OCI-LY7 (cell line): ENCODE results near the gene SPOCK1. TPM values are rescaled to one million over a fixed set of nuclear protein-coding genes. Genes with fewer than 3 reads are reported as not detected.

Experiments
- BruUV-seq: library from RNA; stranded (reverse); fragments of 400-500 nt; replicated peaks from 2 replicates; lab custom pipeline; 2021; lab: Mats Ljungman, UMichigan
- CTCF ChIA-PET: fragments of 300-600 bp; sonication (Branson Sonifier 250); formaldehyde crosslinking; loops from one replicate; lab custom pipeline; 2022; ENCODE audit warnings: antibody characterized with exemption; ENCODE audit not compliant: unreplicated experiment; lab: Charles Lee
- POLR2A ChIA-PET: fragments of 300-600 bp; sonication (Branson Sonifier 250); formaldehyde crosslinking; loops from one replicate; lab custom pipeline; 2022; ENCODE audit warnings: antibody characterized with exemption; lab: Charles Lee
- DNase-seq: peaks from one replicate; pipeline ENCODE4 v3.0.0-alpha.2; 2015; ENCODE audit warnings: low spot score
- H2AFZ ChIP-seq: fragments of 200-600 bp; sonication (generic), shearing (Covaris generic); 2 replicates; pipeline ENCODE4 v1.6.1; 2014; ENCODE audit warnings: mild to moderate bottlenecking, antibody characterized with exemption, low read length, moderate library complexity
- H3K27ac ChIP-seq: fragments of 200-600 bp; sonication (generic); 2 replicates; pipeline ENCODE4 v1.5.1; 2014; ENCODE audit warnings: mixed run types, low read depth, mild to moderate bottlenecking, moderate library complexity, low read length, inconsistent platforms; ENCODE audit not compliant: poor library complexity, severe bottlenecking
- H3K36me3 ChIP-seq: fragments of 200-600 bp; sonication (generic); 2 replicates; pipeline ENCODE4 v1.6.1; 2014; ENCODE audit warnings: mild to moderate bottlenecking, antibody characterized with exemption, low read length, moderate library complexity, mixed read lengths; ENCODE audit not compliant: insufficient read depth
- H3K4me1 ChIP-seq: fragments of 200-600 bp; sonication (generic); 2 replicates; pipeline ENCODE4 v1.5.1; 2014; ENCODE audit warnings: mild to moderate bottlenecking, low read length; ENCODE audit not compliant: insufficient read depth, poor library complexity, severe bottlenecking
- H3K4me2 ChIP-seq: fragments of 200-600 bp; sonication (generic); 2 replicates; pipeline ENCODE4 v1.6.1; 2014; ENCODE audit warnings: mild to moderate bottlenecking, low read length
- H3K4me3 ChIP-seq: fragments of 200-600 bp; sonication (generic); 2 replicates; pipeline ENCODE4 v1.5.1; 2014; ENCODE audit warnings: mild to moderate bottlenecking, low read depth, low read length; ENCODE audit not compliant: poor library complexity, severe bottlenecking
- H3K79me2 ChIP-seq: fragments of 200-600 bp; sonication (generic); 2 replicates; pipeline ENCODE4 v1.6.1; 2016; ENCODE audit warnings: low read depth, mild to moderate bottlenecking, low read length, moderate library complexity, mixed read lengths; ENCODE audit not compliant: insufficient read depth
- H3K9me2 ChIP-seq: fragments of 200-600 bp; sonication (generic); 2 replicates; pipeline ENCODE4 v1.6.1; 2016; ENCODE audit warnings: mild to moderate bottlenecking, low read length, mixed read lengths; ENCODE audit not compliant: insufficient read depth
- H3K9me3 ChIP-seq: fragments of 200-600 bp; sonication (generic); 2 replicates; pipeline ENCODE4 v1.6.1; 2014; ENCODE audit warnings: mild to moderate bottlenecking, mixed run types, low read length, mixed read lengths
- H4K20me1 ChIP-seq: fragments of 200-600 bp; sonication (generic); 2 replicates; pipeline ENCODE4 v1.6.1; 2014; ENCODE audit warnings: mild to moderate bottlenecking, antibody characterized with exemption, low read length, moderate library complexity, mixed read lengths; ENCODE audit not compliant: insufficient read depth
- EZH2phosphoT487 ChIP-seq: fragments of 200-600 bp; sonication (generic); IDR thresholded peaks from 2 replicates; pipeline ENCODE4 v1.6.1; 2018; ENCODE audit warnings: low read depth, borderline replicate concordance, mild to moderate bottlenecking, mixed run types, antibody characterized with exemption, low read length, moderate library complexity, mixed read lengths
- intact Hi-C: fragments of 100-400 bp; cut with micrococcal nuclease; formaldehyde crosslinking; loops from one replicate; pipeline ENCODE4 v1.10.0; 2022; ENCODE audit not compliant: unreplicated experiment
- total RNA-seq, 2 experiments: library from RNA; depleted of rRNA in 1 of 2; stranded (reverse); fragments of >200 nt in 1 of 2; shearing (Covaris generic) in 1 of 2; gene quantifications; 2 replicates each; pipeline ENCODE4 v1.2.3, GENCODE V29; 2014 to 2022
- TF ChIP-seq, protein P1 (sequence below): fragments of 200-600 bp; sonication (generic); conservative IDR thresholded peaks from 2 replicates; pipeline ENCODE4 v1.5.1; 2014; ENCODE audit warnings: mild to moderate bottlenecking, antibody characterized with exemption, low read length, moderate library complexity, mixed read lengths

Gene SPOCK1
- total RNA-seq, 2 experiments from 2014 or later: 0.29 to 1.5 TPM

DNA sequence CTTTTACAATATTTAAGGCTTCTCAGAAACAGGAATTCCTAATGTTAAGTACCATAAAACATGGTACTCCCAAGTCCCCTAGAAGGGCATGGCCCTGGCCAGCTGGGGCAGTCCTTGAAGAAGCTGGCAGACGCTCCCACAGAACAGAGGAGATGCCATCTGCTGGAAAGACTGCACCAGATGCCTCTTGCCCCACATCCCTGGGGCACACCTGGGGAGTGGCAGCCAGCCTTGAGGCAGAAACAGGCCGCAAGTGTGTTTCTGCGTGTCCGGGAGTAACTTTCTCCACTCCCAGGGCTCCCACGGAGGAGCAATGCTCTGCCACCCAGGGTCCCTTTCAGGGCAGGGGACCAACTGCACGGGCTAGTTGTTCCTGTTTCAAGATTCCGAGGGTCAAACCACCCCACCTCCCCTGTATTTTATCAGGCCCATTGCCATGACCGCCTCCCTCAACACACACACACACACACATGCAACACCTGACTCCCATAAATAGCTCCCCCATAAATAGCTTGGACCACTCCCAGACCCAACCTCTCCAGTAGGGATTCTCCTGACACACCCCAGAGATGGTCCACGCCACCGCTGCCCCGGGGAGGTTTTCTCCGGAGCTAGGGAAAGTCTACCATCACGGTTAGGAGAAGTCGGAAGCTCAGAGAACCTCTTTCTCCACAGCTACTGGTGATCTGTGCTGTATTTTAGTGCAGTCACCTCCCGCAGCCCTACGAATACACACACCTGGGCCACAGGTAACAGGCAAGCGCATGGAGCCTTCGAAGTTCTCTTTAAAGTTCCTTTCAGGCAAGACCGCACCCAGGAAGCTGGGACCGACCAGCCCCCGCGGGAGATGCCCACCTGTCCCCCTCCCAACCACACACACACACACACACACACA is 1.5 kb downstream of the SPOCK1 start:
- H3K9me2 ChIP-seq: no peaks in the 10 kb centered on the region
- H3K79me2 ChIP-seq: no peaks in the 10 kb centered on the region
- no peaks in the 10 kb centered on the region for H3K36me3 ChIP-seq
- intact Hi-C loops: no loop called here
- no peak overlapping the region for H3K27ac ChIP-seq
- DNase-seq: no peak
- H4K20me1 ChIP-seq: no peaks in the 10 kb centered on the region
- no TSS peak for BruUV-seq
- ChIA-PET CTCF (no interaction called here), POLR2A (interaction anchor here (0.7 kb wide), 1 partner anchor 20 kb away, joined by 3 read pairs; no protein-coding TSS in a partner anchor)
- H3K9me3 ChIP-seq: no peaks in the 10 kb centered on the region
- H3K4me2 ChIP-seq: no peak overlapping the region
- no peak overlapping the region for H2AFZ ChIP-seq
- no peaks in the 10 kb centered on the region for H3K4me1 ChIP-seq
- H3K4me3 ChIP-seq: no peak overlapping the region
- TF ChIP-seq, protein P1, sequence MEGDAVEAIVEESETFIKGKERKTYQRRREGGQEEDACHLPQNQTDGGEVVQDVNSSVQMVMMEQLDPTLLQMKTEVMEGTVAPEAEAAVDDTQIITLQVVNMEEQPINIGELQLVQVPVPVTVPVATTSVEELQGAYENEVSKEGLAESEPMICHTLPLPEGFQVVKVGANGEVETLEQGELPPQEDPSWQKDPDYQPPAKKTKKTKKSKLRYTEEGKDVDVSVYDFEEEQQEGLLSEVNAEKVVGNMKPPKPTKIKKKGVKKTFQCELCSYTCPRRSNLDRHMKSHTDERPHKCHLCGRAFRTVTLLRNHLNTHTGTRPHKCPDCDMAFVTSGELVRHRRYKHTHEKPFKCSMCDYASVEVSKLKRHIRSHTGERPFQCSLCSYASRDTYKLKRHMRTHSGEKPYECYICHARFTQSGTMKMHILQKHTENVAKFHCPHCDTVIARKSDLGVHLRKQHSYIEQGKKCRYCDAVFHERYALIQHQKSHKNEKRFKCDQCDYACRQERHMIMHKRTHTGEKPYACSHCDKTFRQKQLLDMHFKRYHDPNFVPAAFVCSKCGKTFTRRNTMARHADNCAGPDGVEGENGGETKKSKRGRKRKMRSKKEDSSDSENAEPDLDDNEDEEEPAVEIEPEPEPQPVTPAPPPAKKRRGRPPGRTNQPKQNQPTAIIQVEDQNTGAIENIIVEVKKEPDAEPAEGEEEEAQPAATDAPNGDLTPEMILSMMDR: no peak
- TF ChIP-seq EZH2phosphoT487: no peak

DNA sequence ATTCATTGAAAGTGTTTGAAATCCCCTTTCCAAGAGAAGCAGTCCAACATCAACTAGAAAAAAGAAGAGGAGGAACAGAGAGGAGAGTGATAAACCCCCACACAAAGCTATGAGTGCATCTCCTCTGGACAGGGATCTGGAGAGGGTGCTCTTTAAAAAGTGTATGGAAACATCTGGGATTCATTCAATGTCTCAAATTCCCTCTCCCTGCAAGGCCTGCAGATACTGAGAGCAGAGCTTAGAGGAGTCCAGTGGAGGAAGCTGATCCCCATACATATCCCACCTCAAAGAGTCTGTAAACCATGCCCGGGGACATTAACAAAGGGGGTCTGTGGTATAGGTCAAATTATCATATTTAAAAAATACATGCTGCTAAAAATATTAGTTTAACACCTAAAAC is 2.2 kb downstream of the SPOCK1 start:
- no peaks in the 10 kb centered on the region for H4K20me1 ChIP-seq
- POLR2A ChIA-PET: no interaction called here
- H3K4me1 ChIP-seq: no peaks in the 10 kb centered on the region
- no peaks in the 10 kb centered on the region for H3K9me2 ChIP-seq
- H3K36me3 ChIP-seq: no peaks in the 10 kb centered on the region
- H3K79me2 ChIP-seq: no peaks in the 10 kb centered on the region
- DNase-seq: no peak
- no peak overlapping the region for H3K4me2 ChIP-seq
- BruUV-seq: no TSS peak
- H3K9me3 ChIP-seq: no peaks in the 10 kb centered on the region
- H3K27ac ChIP-seq: no peak overlapping the region
- intact Hi-C loops: no loop called here
- H3K4me3 ChIP-seq: no peak overlapping the region
- H2AFZ ChIP-seq: no peak overlapping the region
- CTCF ChIA-PET: no interaction called here
- TF ChIP-seq, protein P1: no peak
- no peak for TF ChIP-seq EZH2phosphoT487

DNA sequence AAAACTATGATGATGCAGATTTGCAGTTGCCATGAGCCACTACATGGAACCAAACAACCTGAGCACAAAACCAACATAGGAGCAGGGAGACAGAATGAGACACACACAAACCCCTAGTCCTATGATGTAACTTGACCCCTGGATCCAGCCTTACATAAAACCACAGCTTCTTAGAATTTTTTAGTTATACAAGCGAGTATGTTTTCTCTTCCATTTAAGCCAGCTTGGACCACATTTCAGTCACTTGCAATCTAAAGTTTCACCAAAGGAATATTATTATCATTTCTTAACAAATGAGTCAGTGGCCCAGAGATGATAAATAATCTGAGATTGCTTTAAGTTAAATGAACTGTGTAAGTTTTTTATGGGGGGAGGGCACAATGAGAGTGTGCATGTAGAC is 6.8 kb downstream of the SPOCK1 start:
- no peak overlapping the region for H3K27ac ChIP-seq
- no TSS peak for BruUV-seq
- no peak overlapping the region for H2AFZ ChIP-seq
- no peaks in the 10 kb centered on the region for H3K9me3 ChIP-seq
- ChIA-PET POLR2A (interaction anchor here (1.7 kb wide), 1 partner anchor 8 kb away, joined by 3 read pairs; no protein-coding TSS in a partner anchor), CTCF (no interaction called here)
- H4K20me1 ChIP-seq: no peaks in the 10 kb centered on the region
- no peaks in the 10 kb centered on the region for H3K79me2 ChIP-seq
- H3K9me2 ChIP-seq: no peaks in the 10 kb centered on the region
- no peaks in the 10 kb centered on the region for H3K36me3 ChIP-seq
- H3K4me1 ChIP-seq: no peaks in the 10 kb centered on the region
- intact Hi-C loops: no loop called here
- no peak overlapping the region for H3K4me3 ChIP-seq
- TF ChIP-seq, protein P1: no peak
- no peak for TF ChIP-seq EZH2phosphoT487
- H3K4me2 ChIP-seq: no peak overlapping the region
- DNase-seq: no peak
